ENCODE measurements around the gene DEGS2. TPM values are rescaled to one million over a fixed set of nuclear protein-coding genes. Genes with fewer than 3 reads are reported as not detected.

DEGS2 gene
- polyA plus RNA-seq, 2 of the 4 experiments (the other 2 are of a cell fraction): 0.93 to 2.3 TPM

DNA sequence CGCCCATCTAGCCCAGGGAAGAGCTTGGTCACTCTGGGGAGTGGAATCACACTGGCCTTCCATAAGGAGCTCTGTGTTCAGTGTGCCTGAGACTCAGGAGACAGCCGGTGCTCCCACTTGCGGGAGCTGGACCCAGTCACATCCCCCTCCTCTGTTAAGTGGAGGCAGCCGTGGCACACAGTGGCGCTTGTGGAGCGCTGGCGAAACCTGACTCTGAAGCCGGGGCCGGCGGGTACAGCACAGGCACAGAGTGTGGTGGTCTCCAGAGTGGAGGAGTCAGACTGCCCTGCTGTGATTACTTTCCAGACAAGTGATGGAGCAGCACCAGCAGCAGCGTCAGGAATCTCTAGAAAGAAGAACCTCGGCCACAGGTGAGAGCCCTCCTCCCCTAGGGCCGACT, 33.0 kb downstream of the DEGS2 start:
- no peak for DNase-seq (ENCODE audit: low read depth in 1 of 2, low spot score in 1 of 2)
- TF ChIP-seq, protein P1, sequence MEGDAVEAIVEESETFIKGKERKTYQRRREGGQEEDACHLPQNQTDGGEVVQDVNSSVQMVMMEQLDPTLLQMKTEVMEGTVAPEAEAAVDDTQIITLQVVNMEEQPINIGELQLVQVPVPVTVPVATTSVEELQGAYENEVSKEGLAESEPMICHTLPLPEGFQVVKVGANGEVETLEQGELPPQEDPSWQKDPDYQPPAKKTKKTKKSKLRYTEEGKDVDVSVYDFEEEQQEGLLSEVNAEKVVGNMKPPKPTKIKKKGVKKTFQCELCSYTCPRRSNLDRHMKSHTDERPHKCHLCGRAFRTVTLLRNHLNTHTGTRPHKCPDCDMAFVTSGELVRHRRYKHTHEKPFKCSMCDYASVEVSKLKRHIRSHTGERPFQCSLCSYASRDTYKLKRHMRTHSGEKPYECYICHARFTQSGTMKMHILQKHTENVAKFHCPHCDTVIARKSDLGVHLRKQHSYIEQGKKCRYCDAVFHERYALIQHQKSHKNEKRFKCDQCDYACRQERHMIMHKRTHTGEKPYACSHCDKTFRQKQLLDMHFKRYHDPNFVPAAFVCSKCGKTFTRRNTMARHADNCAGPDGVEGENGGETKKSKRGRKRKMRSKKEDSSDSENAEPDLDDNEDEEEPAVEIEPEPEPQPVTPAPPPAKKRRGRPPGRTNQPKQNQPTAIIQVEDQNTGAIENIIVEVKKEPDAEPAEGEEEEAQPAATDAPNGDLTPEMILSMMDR (IDR thresholded peaks at IDR 0.05): no peak
- TF ChIP-seq RFX5 (IDR thresholded peaks at IDR 0.05) (no peak), JUN (IDR thresholded peaks at IDR 0.05) (no peak), ZC3H11A (IDR thresholded peaks at IDR 0.05) (no peak), EP300 (IDR thresholded peaks at IDR 0.05) (no peak), MYC (IDR thresholded peaks at IDR 0.05; ENCODE audit: borderline replicate concordance, low read length) (no peak), POLR2A (IDR thresholded peaks at IDR 0.05; ENCODE audit: low read length) (no peak), GATA3 (IDR thresholded peaks at IDR 0.05; ENCODE audit: borderline replicate concordance) (no peak), ZNF302 (CRISPR knock-in tag; IDR thresholded peaks at IDR 0.05) (no peak), TFCP2L1 (CRISPR knock-in tag; IDR thresholded peaks at IDR 0.05) (no peak), KDM1A (IDR thresholded peaks at IDR 0.05; ENCODE audit: low read depth) (no peak), SMC3 (IDR thresholded peaks at IDR 0.05) (no peak), PHF8 (IDR thresholded peaks at IDR 0.05; ENCODE audit: borderline replicate concordance, low read depth) (no peak), MAZ (IDR thresholded peaks at IDR 0.05; ENCODE audit: borderline replicate concordance, low read depth, low read length) (no peak)
- TF ChIP-seq, protein P2, sequence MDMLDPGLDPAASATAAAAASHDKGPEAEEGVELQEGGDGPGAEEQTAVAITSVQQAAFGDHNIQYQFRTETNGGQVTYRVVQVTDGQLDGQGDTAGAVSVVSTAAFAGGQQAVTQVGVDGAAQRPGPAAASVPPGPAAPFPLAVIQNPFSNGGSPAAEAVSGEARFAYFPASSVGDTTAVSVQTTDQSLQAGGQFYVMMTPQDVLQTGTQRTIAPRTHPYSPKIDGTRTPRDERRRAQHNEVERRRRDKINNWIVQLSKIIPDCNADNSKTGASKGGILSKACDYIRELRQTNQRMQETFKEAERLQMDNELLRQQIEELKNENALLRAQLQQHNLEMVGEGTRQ (IDR thresholded peaks at IDR 0.05): no peak
- TF ChIP-seq, protein P3, sequence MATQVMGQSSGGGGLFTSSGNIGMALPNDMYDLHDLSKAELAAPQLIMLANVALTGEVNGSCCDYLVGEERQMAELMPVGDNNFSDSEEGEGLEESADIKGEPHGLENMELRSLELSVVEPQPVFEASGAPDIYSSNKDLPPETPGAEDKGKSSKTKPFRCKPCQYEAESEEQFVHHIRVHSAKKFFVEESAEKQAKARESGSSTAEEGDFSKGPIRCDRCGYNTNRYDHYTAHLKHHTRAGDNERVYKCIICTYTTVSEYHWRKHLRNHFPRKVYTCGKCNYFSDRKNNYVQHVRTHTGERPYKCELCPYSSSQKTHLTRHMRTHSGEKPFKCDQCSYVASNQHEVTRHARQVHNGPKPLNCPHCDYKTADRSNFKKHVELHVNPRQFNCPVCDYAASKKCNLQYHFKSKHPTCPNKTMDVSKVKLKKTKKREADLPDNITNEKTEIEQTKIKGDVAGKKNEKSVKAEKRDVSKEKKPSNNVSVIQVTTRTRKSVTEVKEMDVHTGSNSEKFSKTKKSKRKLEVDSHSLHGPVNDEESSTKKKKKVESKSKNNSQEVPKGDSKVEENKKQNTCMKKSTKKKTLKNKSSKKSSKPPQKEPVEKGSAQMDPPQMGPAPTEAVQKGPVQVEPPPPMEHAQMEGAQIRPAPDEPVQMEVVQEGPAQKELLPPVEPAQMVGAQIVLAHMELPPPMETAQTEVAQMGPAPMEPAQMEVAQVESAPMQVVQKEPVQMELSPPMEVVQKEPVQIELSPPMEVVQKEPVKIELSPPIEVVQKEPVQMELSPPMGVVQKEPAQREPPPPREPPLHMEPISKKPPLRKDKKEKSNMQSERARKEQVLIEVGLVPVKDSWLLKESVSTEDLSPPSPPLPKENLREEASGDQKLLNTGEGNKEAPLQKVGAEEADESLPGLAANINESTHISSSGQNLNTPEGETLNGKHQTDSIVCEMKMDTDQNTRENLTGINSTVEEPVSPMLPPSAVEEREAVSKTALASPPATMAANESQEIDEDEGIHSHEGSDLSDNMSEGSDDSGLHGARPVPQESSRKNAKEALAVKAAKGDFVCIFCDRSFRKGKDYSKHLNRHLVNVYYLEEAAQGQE (IDR thresholded peaks at IDR 0.05): no peak
- TF ChIP-seq, protein P4, sequence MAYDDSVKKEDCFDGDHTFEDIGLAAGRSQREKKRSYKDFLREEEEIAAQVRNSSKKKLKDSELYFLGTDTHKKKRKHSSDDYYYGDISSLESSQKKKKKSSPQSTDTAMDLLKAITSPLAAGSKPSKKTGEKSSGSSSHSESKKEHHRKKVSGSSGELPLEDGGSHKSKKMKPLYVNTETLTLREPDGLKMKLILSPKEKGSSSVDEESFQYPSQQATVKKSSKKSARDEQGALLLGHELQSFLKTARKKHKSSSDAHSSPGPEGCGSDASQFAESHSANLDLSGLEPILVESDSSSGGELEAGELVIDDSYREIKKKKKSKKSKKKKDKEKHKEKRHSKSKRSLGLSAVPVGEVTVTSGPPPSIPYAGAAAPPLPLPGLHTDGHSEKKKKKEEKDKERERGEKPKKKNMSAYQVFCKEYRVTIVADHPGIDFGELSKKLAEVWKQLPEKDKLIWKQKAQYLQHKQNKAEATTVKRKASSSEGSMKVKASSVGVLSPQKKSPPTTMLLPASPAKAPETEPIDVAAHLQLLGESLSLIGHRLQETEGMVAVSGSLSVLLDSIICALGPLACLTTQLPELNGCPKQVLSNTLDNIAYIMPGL (CRISPR knock-in tag; IDR thresholded peaks at IDR 0.05; ENCODE audit: borderline replicate concordance): no peak
- TF ChIP-seq, protein P5, sequence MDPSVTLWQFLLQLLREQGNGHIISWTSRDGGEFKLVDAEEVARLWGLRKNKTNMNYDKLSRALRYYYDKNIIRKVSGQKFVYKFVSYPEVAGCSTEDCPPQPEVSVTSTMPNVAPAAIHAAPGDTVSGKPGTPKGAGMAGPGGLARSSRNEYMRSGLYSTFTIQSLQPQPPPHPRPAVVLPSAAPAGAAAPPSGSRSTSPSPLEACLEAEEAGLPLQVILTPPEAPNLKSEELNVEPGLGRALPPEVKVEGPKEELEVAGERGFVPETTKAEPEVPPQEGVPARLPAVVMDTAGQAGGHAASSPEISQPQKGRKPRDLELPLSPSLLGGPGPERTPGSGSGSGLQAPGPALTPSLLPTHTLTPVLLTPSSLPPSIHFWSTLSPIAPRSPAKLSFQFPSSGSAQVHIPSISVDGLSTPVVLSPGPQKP (IDR thresholded peaks at IDR 0.05; ENCODE audit: low read depth, low read length): no peak
- ChIA-PET CTCF (interaction anchor here (1.2 to 4.4 kb wide), 5 partner anchors 9 to 66 kb away, joined by 3 to 28 read pairs (median 4); no protein-coding TSS in a partner anchor), POLR2A (no interaction called here)
- H3K4me1 ChIP-seq: no peaks in the 10 kb centered on the region
- no peak overlapping the region for H3K4me2 ChIP-seq
- 93% methylated on average over 13 of the region's 13 CpGs for WGBS (ENCODE audit: missing lambda C conversion rate)
- no peak overlapping the region for H3K4me3 ChIP-seq
- no peak overlapping the region for H3K27ac ChIP-seq
- ATAC-seq: no peak
- FAIRE-seq: no peak
- H3K9me3 ChIP-seq: no peaks in the 10 kb centered on the region

Data from A549 (cell line).